ENCODE measurements around the gene DDX59.
A peak's percentile ranks its signal among the peaks of the same experiment; 100 is the strongest.

DDX59 gene

GRCh38 chr1:200686620-200687019 lies 16.9 kb upstream of the DDX59 start:
- H3K4me3 ChIP-seq (ENCODE audit: control insufficient read depth, low read depth, low read length), result no peak overlapping the region
- DNase-seq (ENCODE audit: low read depth), result no peak

GRCh38 chr1:200684015-200684414 lies 14.3 kb upstream of the DDX59 start:
- peak; percentile 46 for DNase-seq (ENCODE audit: low read depth)
- no peak overlapping the region for H3K4me3 ChIP-seq (ENCODE audit: control insufficient read depth, low read depth, low read length)
- no peak for TF ChIP-seq CTCF (conservative IDR thresholded peaks at IDR 0.05; ENCODE audit: control insufficient read depth, insufficient read depth, low read depth, low read length)

More at GRCh38 chr1:200686620-200687019, 16.9 kb upstream of the DDX59 start:
- no peak for TF ChIP-seq CTCF (conservative IDR thresholded peaks at IDR 0.05; ENCODE audit: control insufficient read depth, insufficient read depth, low read depth, low read length)

GRCh38 chr1:200683298-200683697 lies 13.6 kb upstream of the DDX59 start:
- no peak for DNase-seq (ENCODE audit: low read depth)
- no peak overlapping the region for H3K4me3 ChIP-seq (ENCODE audit: control insufficient read depth, low read depth, low read length)
- TF ChIP-seq CTCF (conservative IDR thresholded peaks at IDR 0.05; ENCODE audit: control insufficient read depth, insufficient read depth, low read depth, low read length), result no peak

GRCh38 chr1:200681231-200681630 lies 11.5 kb upstream of the DDX59 start:
- DNase-seq (ENCODE audit: low read depth), result no peak
- H3K4me3 ChIP-seq (ENCODE audit: control insufficient read depth, low read depth, low read length), result no peak overlapping the region
- no peak for TF ChIP-seq CTCF (conservative IDR thresholded peaks at IDR 0.05; ENCODE audit: control insufficient read depth, insufficient read depth, low read depth, low read length)

GRCh38 chr1:200676829-200677228 lies 7.1 kb upstream of the DDX59 start:
- TF ChIP-seq CTCF (conservative IDR thresholded peaks at IDR 0.05; ENCODE audit: control insufficient read depth, insufficient read depth, low read depth, low read length), result no peak
- no peak for DNase-seq (ENCODE audit: low read depth)
- no peak overlapping the region for H3K4me3 ChIP-seq (ENCODE audit: control insufficient read depth, low read depth, low read length)

GRCh38 chr1:200675588-200675852 lies 5.8 kb upstream of the DDX59 start:
- no peak overlapping the region for H3K4me3 ChIP-seq (ENCODE audit: control insufficient read depth, low read depth, low read length)
- TF ChIP-seq CTCF (conservative IDR thresholded peaks at IDR 0.05; ENCODE audit: control insufficient read depth, insufficient read depth, low read depth, low read length), result no peak
- DNase-seq (ENCODE audit: low read depth), result no peak

GRCh38 chr1:200674838-200675587 lies 5.3 kb upstream of the DDX59 start:
- peak; percentile 17 for DNase-seq (ENCODE audit: low read depth)
- no peak for TF ChIP-seq CTCF (conservative IDR thresholded peaks at IDR 0.05; ENCODE audit: control insufficient read depth, insufficient read depth, low read depth, low read length)
- no peak overlapping the region for H3K4me3 ChIP-seq (ENCODE audit: control insufficient read depth, low read depth, low read length)

Data from fibroblast of mammary gland (primary cell).